Measurements from ENCODE around the gene UBN2.

Gene UBN2

DNA sequence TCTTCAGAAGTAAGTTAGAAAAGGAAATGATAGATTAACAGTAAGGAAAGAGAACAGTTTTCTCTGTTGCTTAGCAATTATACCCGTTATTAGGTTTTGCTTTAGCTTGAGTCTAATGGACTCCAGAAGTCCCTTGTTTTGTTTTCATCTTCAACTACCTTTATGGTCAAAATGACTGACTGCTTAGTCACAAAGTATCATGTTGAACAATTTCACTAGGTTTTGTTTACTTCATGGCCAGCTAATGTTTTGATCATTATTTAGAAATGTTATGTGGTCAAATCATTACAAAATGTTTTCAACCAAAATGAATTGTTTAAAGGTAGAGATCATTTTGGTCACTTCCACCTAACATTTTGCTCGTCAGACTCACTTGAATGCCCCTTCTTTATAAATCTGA is 1.9 kb downstream of the UBN2 start:
- Histone ChIP-seq H2AFZ (ENCODE audit: low read depth, low read length) (no peak overlapping the region), H3K4me1 (ENCODE audit: low read length) (peaks cover 15% of the 10 kb centered on the region), H3K9ac (ENCODE audit: low read length) (peak overlapping the region; percentile 82), H3K9me3 (ENCODE audit: insufficient read depth, low read length) (no peaks in the 10 kb centered on the region), H3K79me2 (ENCODE audit: low read length) (peaks cover 32% of the 10 kb centered on the region), H3K27me3 (ENCODE audit: low read depth, low read length) (0 out of 2 replicates have a peak, but pooled peaks cover 3% of the 10 kb centered on the region), H3K4me3 (ENCODE audit: low read length) (peak overlapping the region; percentile 90), H4K20me1 (ENCODE audit: insufficient read depth, low read length) (peaks cover 9% of the 10 kb centered on the region), H3K27ac (ENCODE audit: low read length) (no peak overlapping the region), H3K4me2 (ENCODE audit: low read length) (peak overlapping the region; percentile 90), H3K36me3 (replicated peaks; ENCODE audit: low read depth, low read length) (peaks cover 7% of the 10 kb centered on the region)
- no peak for TF ChIP-seq EZH2phosphoT487 (IDR thresholded peaks at IDR 0.05; ENCODE audit: low read depth)
- no peak for TF ChIP-seq CTCF (IDR thresholded peaks at IDR 0.05; ENCODE audit: low read depth, low read length)

DNA sequence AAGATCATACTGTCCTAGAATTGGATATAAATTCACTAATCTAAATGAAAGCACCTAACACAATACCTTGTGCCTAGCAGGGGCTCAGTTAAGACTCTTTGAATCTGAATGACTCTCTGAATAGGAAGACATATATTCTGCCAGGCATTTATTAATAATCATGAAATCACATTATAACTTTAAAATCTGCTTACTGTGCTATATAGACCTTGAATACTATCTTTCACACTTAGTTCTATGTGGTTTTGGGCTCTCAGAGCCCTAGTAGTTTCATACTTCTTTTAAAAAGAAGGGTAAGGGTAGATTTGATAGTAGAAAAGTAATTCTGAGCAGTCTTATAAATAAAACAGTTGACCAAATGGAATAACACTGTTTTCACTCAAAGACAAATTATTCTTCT is 10.2 kb downstream of the UBN2 start:
- no peak overlapping the region for H3K9ac ChIP-seq (ENCODE audit: low read length)
- no peak overlapping the region for H2AFZ ChIP-seq (ENCODE audit: low read depth, low read length)
- no peaks in the 10 kb centered on the region for H3K79me2 ChIP-seq (ENCODE audit: low read length)
- TF ChIP-seq EZH2phosphoT487 (IDR thresholded peaks at IDR 0.05; ENCODE audit: low read depth) (no peak), CTCF (IDR thresholded peaks at IDR 0.05; ENCODE audit: low read depth, low read length) (no peak)
- H3K9me3 ChIP-seq (ENCODE audit: insufficient read depth, low read length) = no peaks in the 10 kb centered on the region
- H3K36me3 ChIP-seq (replicated peaks; ENCODE audit: low read depth, low read length) = peaks cover 28% of the 10 kb centered on the region
- no peak overlapping the region for H3K27ac ChIP-seq (ENCODE audit: low read length)
- H3K4me2 ChIP-seq (ENCODE audit: low read length) = no peak overlapping the region
- H4K20me1 ChIP-seq (ENCODE audit: insufficient read depth, low read length) = no peaks in the 10 kb centered on the region
- H3K27me3 ChIP-seq (ENCODE audit: low read depth, low read length) = no peaks in the 10 kb centered on the region
- H3K4me1 ChIP-seq (ENCODE audit: low read length) = no peaks in the 10 kb centered on the region; the same call in 1 of the 2 replicates
- H3K4me3 ChIP-seq (ENCODE audit: low read length) = no peak overlapping the region

DNA sequence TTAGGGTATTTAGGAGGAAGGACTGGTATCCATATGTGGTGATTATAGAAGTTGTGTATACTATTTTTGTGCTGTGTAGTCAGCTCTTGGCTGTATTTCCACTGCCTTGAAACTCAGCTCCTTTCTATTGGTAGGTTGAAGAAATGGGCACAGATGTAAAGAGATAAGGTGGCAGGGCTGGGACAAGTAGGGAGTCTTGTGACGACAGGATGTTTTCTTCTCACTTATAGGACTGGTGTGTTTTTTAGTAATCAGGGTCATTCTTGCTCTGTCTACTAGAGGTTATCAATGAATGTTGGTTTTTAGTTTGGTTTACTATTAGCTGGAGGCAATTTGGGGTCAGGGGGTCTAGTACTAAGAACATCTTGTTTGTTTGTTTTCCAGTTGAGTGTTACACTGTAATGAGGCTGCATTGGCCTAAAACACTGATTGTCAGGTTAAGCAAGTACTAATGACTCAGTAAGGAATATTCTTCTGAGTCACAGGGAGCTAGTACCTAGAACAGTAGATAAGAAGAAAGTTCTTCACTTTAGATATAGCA is 11.8 kb downstream of the UBN2 start:
- no peaks in the 10 kb centered on the region for H3K9me3 ChIP-seq (ENCODE audit: insufficient read depth, low read length)
- H3K79me2 ChIP-seq (ENCODE audit: low read length) = no peaks in the 10 kb centered on the region
- H3K27me3 ChIP-seq (ENCODE audit: low read depth, low read length) = no peaks in the 10 kb centered on the region
- no peak overlapping the region for H3K27ac ChIP-seq (ENCODE audit: low read length)
- peaks cover 30% of the 10 kb centered on the region for H3K36me3 ChIP-seq (replicated peaks; ENCODE audit: low read depth, low read length)
- H2AFZ ChIP-seq (ENCODE audit: low read depth, low read length) = no peak overlapping the region
- no peaks in the 10 kb centered on the region; the same call in 1 of the 2 replicates for H3K4me1 ChIP-seq (ENCODE audit: low read length)
- H3K4me3 ChIP-seq (ENCODE audit: low read length) = no peak overlapping the region
- no peaks in the 10 kb centered on the region; the same call in 1 of the 2 replicates for H4K20me1 ChIP-seq (ENCODE audit: insufficient read depth, low read length)
- H3K9ac ChIP-seq (ENCODE audit: low read length) = no peak overlapping the region
- no peak overlapping the region for H3K4me2 ChIP-seq (ENCODE audit: low read length)
- TF ChIP-seq EZH2phosphoT487 (IDR thresholded peaks at IDR 0.05; ENCODE audit: low read depth) (no peak), CTCF (IDR thresholded peaks at IDR 0.05; ENCODE audit: low read depth, low read length) (no peak)

DNA sequence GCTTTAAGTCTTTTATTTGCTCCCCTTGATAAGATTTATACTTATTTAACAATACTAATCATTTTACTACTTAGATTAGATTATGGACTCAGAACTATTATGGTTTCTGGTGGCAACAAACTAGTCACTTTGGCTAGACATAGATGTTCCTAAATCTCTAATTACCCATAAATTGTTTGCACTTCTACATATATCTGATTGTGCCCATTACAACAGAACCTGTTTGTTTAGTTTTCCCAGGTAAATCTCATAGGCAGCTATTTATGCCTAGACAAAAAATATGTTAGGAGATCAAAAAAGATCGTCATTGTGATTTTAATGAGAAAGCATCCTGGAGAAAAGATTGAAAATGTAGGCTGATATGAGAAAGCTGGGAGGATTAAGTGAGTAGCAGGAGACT is 14.4 kb downstream of the UBN2 start:
- TF ChIP-seq CTCF (IDR thresholded peaks at IDR 0.05; ENCODE audit: low read depth, low read length) (no peak), EZH2phosphoT487 (IDR thresholded peaks at IDR 0.05; ENCODE audit: low read depth) (no peak)
- no peaks in the 10 kb centered on the region for H3K79me2 ChIP-seq (ENCODE audit: low read length)

More for the DNA sequence above, 14.4 kb downstream of the UBN2 start:
- H3K4me3 ChIP-seq (ENCODE audit: low read length) = no peak overlapping the region
- H3K9ac ChIP-seq (ENCODE audit: low read length) = no peak overlapping the region
- peaks cover 29% of the 10 kb centered on the region for H3K36me3 ChIP-seq (replicated peaks; ENCODE audit: low read depth, low read length)
- no peaks in the 10 kb centered on the region for H3K27me3 ChIP-seq (ENCODE audit: low read depth, low read length)
- H2AFZ ChIP-seq (ENCODE audit: low read depth, low read length) = no peak overlapping the region
- H3K4me2 ChIP-seq (ENCODE audit: low read length) = no peak overlapping the region
- H4K20me1 ChIP-seq (ENCODE audit: insufficient read depth, low read length) = no peaks in the 10 kb centered on the region; the same call in 1 of the 2 replicates
- no peak overlapping the region for H3K27ac ChIP-seq (ENCODE audit: low read length)
- H3K9me3 ChIP-seq (ENCODE audit: insufficient read depth, low read length) = no peaks in the 10 kb centered on the region
- no peaks in the 10 kb centered on the region; the same call in 1 of the 2 replicates for H3K4me1 ChIP-seq (ENCODE audit: low read length)

All from OCI-LY3 (cell line).